ENCODE results near the gene USP34. TPM values are rescaled to one million over a fixed set of nuclear protein-coding genes. Genes with fewer than 3 reads are reported as not detected.

The USP34 gene
- total and polyA plus RNA-seq, 9 of the 15 experiments (the other 6 are each of a cell fraction or from before 2014, with no cell fraction given) = 19.8 to 108 (median 67.8) TPM

DNA sequence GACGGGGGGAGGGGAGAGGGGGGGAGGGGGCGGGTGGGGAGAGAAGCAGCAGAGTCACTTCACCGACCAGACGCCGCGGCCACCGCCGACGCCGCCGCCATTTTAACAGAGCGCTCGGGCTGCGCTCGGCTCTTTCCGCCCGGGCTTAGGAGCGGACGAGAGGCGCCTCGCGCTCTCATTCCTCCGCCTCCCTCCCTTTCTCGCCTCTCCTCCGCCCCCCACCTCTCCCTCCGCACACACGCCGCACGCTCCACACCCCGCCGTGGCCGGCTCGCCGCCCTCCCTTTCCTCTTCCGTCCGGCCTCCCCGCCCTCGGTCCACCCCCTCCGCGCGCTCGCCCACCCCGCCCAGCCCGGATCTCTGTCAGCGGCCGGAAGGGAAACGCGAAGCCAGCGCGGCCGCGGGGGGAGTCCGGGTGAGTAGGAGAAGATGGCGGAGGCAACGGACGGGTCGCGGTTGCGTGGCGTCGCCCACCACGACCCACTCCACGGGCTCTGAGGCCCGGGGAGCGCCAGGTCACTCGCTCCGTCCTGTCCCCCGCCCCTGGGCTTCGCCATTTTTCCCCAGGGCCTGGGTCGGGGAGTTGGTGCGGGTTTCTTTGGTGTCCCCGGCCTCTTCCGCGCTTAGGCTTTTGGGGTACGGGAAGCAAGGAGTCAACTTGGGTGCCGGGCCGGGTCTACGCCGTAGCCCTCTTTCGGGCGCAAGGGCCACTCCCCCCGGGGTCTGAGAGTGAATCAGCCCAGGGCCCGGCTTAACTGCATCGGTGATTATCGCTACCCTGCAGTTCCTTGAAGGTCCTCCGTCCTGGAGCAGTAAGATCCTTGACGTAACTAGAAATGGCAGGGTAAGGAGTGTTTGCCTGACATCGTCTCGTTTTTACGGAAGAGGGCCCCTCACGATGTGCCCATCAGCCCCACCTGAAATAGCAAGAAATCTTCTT is at the start of gene USP34 (continued):
- TF ChIP-seq ZFX (CRISPR knock-in tag; IDR thresholded peaks at IDR 0.05) (peak; percentile 96), ZEB2 (IDR thresholded peaks at IDR 0.05) (no peak), NCOA1 (IDR thresholded peaks at IDR 0.05; ENCODE audit: low read depth) (peak; percentile 66; the same call in 1 of the 2 replicates), ERF (CRISPR knock-in tag; IDR thresholded peaks at IDR 0.05) (no peak), FOXP1 (CRISPR knock-in tag; IDR thresholded peaks at IDR 0.05) (no peak), ZNF347 (CRISPR knock-in tag; IDR thresholded peaks at IDR 0.05; ENCODE audit: low read depth) (no peak), SAP30 (IDR thresholded peaks at IDR 0.05; ENCODE audit: borderline replicate concordance, insufficient read depth, low read depth, low read length, poor library complexity, severe bottlenecking) (no peak), CREBBP (IDR thresholded peaks at IDR 0.05; ENCODE audit: low read depth, low read length) (no peak), CEBPB (tag; IDR thresholded peaks at IDR 0.05) (no peak), BMI1 (IDR thresholded peaks at IDR 0.05; ENCODE audit: low read length) (no peak)
- TF ChIP-seq, protein P1, sequence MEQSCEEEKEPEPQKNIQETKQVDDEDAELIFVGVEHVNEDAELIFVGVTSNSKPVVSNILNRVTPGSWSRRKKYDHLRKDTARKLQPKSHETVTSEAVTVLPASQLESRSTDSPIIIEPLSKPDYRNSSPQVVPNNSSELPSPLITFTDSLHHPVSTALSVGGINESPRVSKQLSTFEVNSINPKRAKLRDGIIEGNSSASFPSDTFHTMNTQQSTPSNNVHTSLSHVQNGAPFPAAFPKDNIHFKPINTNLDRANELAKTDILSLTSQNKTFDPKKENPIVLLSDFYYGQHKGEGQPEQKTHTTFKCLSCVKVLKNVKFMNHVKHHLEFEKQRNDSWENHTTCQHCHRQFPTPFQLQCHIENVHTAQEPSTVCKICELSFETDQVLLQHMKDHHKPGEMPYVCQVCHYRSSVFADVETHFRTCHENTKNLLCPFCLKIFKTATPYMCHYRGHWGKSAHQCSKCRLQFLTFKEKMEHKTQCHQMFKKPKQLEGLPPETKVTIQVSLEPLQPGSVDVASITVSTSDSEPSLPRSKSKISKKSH (CRISPR knock-in tag; IDR thresholded peaks at IDR 0.05) = no peak
- TF ChIP-seq, protein P2, sequence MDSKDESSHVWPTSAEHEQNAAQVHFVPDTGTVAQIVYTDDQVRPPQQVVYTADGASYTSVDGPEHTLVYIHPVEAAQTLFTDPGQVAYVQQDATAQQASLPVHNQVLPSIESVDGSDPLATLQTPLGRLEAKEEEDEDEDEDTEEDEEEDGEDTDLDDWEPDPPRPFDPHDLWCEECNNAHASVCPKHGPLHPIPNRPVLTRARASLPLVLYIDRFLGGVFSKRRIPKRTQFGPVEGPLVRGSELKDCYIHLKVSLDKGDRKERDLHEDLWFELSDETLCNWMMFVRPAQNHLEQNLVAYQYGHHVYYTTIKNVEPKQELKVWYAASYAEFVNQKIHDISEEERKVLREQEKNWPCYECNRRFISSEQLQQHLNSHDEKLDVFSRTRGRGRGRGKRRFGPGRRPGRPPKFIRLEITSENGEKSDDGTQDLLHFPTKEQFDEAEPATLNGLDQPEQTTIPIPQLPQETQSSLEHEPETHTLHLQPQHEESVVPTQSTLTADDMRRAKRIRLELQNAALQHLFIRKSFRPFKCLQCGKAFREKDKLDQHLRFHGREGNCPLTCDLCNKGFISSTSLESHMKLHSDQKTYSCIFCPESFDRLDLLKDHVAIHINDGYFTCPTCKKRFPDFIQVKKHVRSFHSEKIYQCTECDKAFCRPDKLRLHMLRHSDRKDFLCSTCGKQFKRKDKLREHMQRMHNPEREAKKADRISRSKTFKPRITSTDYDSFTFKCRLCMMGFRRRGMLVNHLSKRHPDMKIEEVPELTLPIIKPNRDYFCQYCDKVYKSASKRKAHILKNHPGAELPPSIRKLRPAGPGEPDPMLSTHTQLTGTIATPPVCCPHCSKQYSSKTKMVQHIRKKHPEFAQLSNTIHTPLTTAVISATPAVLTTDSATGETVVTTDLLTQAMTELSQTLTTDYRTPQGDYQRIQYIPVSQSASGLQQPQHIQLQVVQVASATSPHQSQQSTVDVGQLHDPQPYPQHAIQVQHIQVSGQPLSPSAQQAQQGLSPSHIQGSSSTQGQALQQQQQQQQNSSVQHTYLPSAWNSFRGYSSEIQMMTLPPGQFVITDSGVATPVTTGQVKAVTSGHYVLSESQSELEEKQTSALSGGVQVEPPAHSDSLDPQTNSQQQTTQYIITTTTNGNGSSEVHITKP (IDR thresholded peaks at IDR 0.05; ENCODE audit: partially characterized antibody) = peak; percentile 93
- TF ChIP-seq, protein P3, sequence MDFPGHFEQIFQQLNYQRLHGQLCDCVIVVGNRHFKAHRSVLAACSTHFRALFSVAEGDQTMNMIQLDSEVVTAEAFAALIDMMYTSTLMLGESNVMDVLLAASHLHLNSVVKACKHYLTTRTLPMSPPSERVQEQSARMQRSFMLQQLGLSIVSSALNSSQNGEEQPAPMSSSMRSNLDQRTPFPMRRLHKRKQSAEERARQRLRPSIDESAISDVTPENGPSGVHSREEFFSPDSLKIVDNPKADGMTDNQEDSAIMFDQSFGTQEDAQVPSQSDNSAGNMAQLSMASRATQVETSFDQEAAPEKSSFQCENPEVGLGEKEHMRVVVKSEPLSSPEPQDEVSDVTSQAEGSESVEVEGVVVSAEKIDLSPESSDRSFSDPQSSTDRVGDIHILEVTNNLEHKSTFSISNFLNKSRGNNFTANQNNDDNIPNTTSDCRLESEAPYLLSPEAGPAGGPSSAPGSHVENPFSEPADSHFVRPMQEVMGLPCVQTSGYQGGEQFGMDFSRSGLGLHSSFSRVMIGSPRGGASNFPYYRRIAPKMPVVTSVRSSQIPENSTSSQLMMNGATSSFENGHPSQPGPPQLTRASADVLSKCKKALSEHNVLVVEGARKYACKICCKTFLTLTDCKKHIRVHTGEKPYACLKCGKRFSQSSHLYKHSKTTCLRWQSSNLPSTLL (IDR thresholded peaks at IDR 0.05) = no peak
- TF ChIP-seq, protein P4, sequence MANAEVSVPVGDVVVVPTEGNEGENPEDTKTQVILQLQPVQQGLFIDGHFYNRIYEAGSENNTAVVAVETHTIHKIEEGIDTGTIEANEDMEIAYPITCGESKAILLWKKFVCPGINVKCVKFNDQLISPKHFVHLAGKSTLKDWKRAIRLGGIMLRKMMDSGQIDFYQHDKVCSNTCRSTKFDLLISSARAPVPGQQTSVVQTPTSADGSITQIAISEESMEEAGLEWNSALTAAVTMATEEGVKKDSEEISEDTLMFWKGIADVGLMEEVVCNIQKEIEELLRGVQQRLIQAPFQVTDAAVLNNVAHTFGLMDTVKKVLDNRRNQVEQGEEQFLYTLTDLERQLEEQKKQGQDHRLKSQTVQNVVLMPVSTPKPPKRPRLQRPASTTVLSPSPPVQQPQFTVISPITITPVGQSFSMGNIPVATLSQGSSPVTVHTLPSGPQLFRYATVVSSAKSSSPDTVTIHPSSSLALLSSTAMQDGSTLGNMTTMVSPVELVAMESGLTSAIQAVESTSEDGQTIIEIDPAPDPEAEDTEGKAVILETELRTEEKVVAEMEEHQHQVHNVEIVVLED (CRISPR knock-in tag; IDR thresholded peaks at IDR 0.05) = peak; percentile 68
- TF ChIP-seq, protein P5, sequence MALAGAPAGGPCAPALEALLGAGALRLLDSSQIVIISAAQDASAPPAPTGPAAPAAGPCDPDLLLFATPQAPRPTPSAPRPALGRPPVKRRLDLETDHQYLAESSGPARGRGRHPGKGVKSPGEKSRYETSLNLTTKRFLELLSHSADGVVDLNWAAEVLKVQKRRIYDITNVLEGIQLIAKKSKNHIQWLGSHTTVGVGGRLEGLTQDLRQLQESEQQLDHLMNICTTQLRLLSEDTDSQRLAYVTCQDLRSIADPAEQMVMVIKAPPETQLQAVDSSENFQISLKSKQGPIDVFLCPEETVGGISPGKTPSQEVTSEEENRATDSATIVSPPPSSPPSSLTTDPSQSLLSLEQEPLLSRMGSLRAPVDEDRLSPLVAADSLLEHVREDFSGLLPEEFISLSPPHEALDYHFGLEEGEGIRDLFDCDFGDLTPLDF (CRISPR knock-in tag; IDR thresholded peaks at IDR 0.05) = peak; percentile 77; the same call in 1 of the 2 replicates

Measured in K562 (cell line).